ENCODE measurements around the gene C1QTNF5. TPM values are rescaled to one million over a fixed set of nuclear protein-coding genes. Genes with fewer than 3 reads are reported as not detected.

The C1QTNF5 gene
- total RNA-seq, 1 experiment from 2014 or later: 2.1 TPM

GRCh38 chr11:119295178-119295577 is 45.5 kb downstream of the C1QTNF5 start:
- H3K36me3 ChIP-seq (replicated peaks; ENCODE audit: control insufficient read depth, insufficient read depth, low read length): peaks cover 23% of the 10 kb centered on the region
- no peak for DNase-seq
- H3K4me3 ChIP-seq (ENCODE audit: insufficient read depth, low read depth, low read length): no peak overlapping the region
- H3K27me3 ChIP-seq (ENCODE audit: control insufficient read depth, insufficient read depth, low read length): no peaks in the 10 kb centered on the region

GRCh38 chr11:119293461-119293860 is 47.2 kb downstream of the C1QTNF5 start:
- DNase-seq: no peak
- Histone ChIP-seq H3K27me3 (ENCODE audit: control insufficient read depth, insufficient read depth, low read length) (no peaks in the 10 kb centered on the region), H3K36me3 (replicated peaks; ENCODE audit: control insufficient read depth, insufficient read depth, low read length) (peaks cover 9% of the 10 kb centered on the region), H3K4me3 (ENCODE audit: insufficient read depth, low read depth, low read length) (no peak overlapping the region)

DNA sequence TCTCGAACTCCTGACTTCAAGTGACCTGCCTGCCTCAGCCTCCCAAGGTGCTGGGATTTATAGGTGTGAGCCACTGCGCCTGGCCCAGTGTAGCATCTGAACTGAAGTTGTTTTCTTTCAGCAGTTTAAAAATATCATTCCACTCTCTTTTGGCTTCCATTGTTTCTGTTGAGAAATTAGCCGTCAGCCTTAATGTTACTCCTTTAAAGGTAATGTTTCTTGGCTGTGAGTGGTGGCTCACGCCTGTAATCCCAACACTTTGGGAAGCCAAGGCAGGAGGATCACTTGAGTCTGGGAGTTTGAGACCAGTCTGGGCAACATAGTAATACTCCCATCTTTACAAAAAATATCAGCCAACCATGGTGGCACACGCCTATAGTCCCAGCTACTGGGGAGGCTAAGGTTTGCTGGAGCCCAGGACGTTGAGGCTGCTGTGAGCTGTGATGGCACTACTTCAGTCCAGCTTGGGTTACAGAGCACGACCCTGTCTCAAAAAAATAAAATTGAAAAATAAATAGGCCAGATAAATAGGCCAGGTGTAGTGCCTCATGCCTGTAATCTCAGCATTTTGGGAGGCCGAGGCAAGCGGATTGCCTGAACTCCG is 49.7 kb downstream of the C1QTNF5 start:
- H3K4me3 ChIP-seq (ENCODE audit: insufficient read depth, low read depth, low read length): no peak overlapping the region
- H3K27me3 ChIP-seq (ENCODE audit: control insufficient read depth, insufficient read depth, low read length): no peaks in the 10 kb centered on the region
- H3K36me3 ChIP-seq (replicated peaks; ENCODE audit: control insufficient read depth, insufficient read depth, low read length): peaks cover 2% of the 10 kb centered on the region
- no peak for DNase-seq

Other genes starting within 250 kb of the C1QTNF5 start
- 30.7 and 44.3 TPM in 2 replicates for gene DPAGT1, start 239.0 kb downstream of the C1QTNF5 start, total RNA-seq (2014; rRNA removed; shearing (Covaris generic))
- 4.8 and 7.0 TPM in 2 replicates for gene C2CD2L, start 233.5 kb downstream of the C1QTNF5 start, total RNA-seq (2014; rRNA removed; shearing (Covaris generic))
- gene HINFP, start 219.3 kb downstream of the C1QTNF5 start, total RNA-seq (2014; rRNA removed; shearing (Covaris generic)): 21.2 and 33.2 TPM in 2 replicates
- gene ABCG4, start 191.8 kb downstream of the C1QTNF5 start, total RNA-seq (2014; rRNA removed; shearing (Covaris generic)): 0.31 and 0.37 TPM in 2 replicates
- gene NLRX1, start 172.2 kb downstream of the C1QTNF5 start, total RNA-seq (2014; rRNA removed; shearing (Covaris generic)): 34.0 and 44.0 TPM in 2 replicates
- not detected in 2 replicates for gene NHERF4, start 155.4 kb downstream of the C1QTNF5 start, total RNA-seq (2014; rRNA removed; shearing (Covaris generic))
- 16.1 and 23.6 TPM in 2 replicates for gene CBL, start 134.5 kb downstream of the C1QTNF5 start, total RNA-seq (2014; rRNA removed; shearing (Covaris generic))
- gene MCAM, start 23.8 kb downstream of the C1QTNF5 start, total RNA-seq (2014; rRNA removed; shearing (Covaris generic)): 45.5 and 59.3 TPM in 2 replicates
- 26.4 and 28.9 TPM in 2 replicates for gene RNF26, start 6.4 kb downstream of the C1QTNF5 start, total RNA-seq (2014; rRNA removed; shearing (Covaris generic))
- gene MFRP, start 5.8 kb upstream of the C1QTNF5 start, total RNA-seq (2014; rRNA removed; shearing (Covaris generic)): not detected in 2 replicates
- gene USP2, start 40.8 kb upstream of the C1QTNF5 start, total RNA-seq (2014; rRNA removed; shearing (Covaris generic)): 2.7 and 2.8 TPM in 2 replicates
- gene THY1, start 82.3 kb upstream of the C1QTNF5 start, total RNA-seq (2014; rRNA removed; shearing (Covaris generic)): 305 and 319 TPM in 2 replicates

Measured in H7 (cell line).